CD4-positive, alpha-beta T cell treated with Interleukin-17A for 1 hour (primary cell): ENCODE data around the gene OCA2.
"Not testable (repeated sequence)": the region's sequence is repeated elsewhere in the genome, so short reads cannot be mapped to it uniquely, and the experiment has no call there.

ENCODE experiments used
- DNase-seq: peaks from one replicate; pipeline ENCODE4 v3.0.0-alpha.2; 2020

The OCA2 gene

DNA sequence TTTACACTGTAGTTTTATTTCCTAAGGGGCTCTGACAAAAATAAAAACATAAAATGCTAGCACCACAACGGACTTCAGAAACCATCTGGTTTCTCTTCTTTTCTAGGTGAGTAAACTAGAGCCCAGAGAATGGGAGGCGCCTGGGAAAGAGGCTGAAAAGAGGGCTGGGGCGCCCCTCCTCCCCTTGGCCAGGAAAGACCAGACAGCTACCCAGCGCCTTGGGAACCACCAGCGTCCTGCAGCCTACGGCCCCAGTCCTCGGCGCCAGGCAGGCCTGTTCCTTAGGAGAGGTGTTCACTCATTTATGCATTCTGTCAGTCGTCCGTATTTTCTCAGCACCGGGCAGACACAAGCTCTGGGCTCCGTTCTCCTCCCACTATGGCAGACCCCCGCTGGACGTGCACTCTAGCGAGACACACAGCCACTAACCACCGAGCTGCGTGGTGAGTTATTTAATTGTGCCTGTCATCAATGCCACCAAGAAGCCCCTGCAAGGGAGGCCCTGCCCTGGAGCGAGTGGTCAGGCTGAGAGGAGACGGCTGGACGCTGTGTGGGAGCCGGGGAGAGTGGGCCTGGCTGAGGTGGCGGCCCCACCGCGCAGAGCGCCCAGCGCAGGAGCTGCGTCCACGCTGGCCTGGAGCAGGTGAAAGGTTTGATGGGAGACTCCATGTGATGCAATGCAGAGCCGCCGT, 294.4 kb downstream of the OCA2 start:
- no peak for DNase-seq

- no peak for DNase-seq
These were observed 300.3 kb downstream of the OCA2 start for GRCh38 chr15:27798807-27799206.

DNA sequence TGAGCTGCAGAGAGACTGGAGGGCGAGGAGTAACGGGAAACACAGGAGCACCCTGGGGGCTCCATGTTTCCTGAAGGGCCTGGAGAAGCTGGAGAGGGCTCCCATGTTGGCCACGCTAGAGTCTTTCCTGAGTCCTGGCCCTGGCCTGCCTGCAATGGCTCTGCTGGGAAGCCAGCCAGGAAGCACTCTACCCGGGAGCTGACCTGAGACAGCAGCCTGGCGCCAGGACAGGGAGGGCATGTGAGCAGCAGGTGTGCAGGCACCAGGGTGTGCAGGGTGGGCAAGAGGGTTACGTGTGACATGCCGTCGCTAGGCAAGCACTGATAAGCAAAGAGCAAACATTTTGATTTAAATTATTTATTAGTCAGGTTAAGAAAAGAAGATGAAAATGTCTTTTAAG, 301.4 kb downstream of the OCA2 start:
- no peak for DNase-seq

DNA sequence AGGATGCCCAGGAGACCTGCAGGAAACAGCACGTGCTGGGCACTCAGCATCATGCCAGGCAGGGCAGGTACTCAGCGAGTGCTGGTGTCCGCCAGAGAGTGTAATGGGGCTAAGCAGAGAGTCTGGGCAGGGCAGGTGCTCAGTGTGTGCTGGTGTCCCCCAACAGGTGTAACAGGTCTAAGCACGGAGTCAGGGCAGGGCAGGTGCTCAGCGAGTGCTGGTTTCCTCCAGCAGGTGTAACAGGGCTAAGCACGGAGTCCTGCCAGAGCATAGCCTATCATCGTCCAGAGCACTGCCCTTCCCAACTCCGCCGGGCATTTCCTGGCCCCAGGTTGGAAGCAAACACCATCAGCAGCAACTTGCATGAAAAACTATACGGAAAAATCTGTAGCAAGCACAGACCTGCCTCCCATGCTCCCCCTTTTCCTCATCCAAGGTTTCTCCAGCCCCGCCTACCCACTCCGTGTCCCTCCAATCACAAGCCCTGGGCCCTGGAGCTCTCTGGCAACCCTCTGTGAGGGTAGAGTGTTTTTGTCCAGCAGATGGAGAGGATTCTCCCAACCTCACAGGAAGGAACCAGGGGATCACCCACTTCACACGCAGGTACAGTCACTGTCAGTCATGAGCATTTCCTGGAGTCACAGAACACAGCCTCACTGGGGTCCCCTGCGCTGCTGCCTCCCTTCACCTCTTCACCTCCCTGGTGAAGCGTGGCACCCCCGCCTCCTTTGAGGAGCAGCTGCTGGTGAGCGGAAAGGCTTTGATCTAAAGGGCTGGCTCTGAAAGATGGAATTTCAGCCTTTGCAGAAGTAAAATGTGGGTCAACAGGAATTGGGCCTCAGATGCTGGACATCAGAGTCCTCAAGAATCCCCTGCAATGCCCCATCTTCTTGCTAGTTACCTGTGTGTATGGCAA, 302.5 kb downstream of the OCA2 start:
- no peak for DNase-seq

- no peak for DNase-seq
These were observed 306.3 kb downstream of the OCA2 start for GRCh38 chr15:27792756-27793264.

GRCh38 chr15:27790270-27790669, 308.8 kb downstream of the OCA2 start:
- DNase-seq: no peak

- DNase-seq: no peak
These were observed 311.2 kb downstream of the OCA2 start for GRCh38 chr15:27787931-27788330.

DNA sequence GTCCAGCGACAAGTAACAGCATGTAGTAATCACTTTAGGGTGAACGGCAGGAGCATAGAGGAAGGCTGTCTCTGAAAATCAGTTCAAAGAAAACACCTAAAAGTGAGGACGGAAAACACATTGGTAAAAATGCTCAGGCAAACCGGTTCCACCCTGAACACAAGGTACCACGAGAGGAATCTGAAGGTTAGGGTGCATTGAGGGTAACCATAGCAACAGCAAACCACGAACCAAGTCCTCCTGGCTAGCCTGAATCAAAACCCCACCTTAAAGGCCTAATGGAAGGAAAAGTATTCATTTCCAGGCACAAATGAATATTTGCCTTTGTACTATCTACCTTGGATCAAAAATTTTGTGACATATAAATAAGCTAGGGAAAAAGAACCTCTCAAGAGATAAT, 315.0 kb downstream of the OCA2 start:
- DNase-seq: no peak

- no peak for DNase-seq
These were observed 315.4 kb downstream of the OCA2 start for GRCh38 chr15:27783678-27784077.

DNA sequence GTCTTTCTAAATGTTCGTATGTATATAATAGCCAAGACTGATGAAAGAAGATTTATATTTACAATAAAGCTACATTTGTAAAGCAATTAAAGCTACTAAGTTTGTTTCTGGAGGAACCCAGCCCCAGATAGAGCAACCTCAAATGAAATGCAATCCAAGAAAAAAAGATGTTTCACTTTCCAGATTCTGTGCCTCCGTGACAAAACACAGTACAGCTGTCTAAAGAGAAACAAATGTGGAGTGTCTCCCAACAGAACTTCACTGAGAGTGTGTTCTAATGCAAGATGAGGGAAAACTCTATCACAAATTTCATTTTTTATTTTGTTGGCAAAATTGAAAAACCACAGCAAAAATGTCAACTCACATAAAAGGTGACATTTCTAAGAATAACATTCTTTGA, 317.0 kb downstream of the OCA2 start:
- no peak for DNase-seq

- no peak for DNase-seq
These were observed 322.6 kb downstream of the OCA2 start for GRCh38 chr15:27776501-27776900.

- no peak for DNase-seq
These were observed 324.5 kb downstream of the OCA2 start for GRCh38 chr15:27774638-27775037.

- no peak for DNase-seq
These were observed 324.9 kb downstream of the OCA2 start for GRCh38 chr15:27774191-27774590.

GRCh38 chr15:27771892-27772291, 327.2 kb downstream of the OCA2 start:
- DNase-seq: no peak

DNA sequence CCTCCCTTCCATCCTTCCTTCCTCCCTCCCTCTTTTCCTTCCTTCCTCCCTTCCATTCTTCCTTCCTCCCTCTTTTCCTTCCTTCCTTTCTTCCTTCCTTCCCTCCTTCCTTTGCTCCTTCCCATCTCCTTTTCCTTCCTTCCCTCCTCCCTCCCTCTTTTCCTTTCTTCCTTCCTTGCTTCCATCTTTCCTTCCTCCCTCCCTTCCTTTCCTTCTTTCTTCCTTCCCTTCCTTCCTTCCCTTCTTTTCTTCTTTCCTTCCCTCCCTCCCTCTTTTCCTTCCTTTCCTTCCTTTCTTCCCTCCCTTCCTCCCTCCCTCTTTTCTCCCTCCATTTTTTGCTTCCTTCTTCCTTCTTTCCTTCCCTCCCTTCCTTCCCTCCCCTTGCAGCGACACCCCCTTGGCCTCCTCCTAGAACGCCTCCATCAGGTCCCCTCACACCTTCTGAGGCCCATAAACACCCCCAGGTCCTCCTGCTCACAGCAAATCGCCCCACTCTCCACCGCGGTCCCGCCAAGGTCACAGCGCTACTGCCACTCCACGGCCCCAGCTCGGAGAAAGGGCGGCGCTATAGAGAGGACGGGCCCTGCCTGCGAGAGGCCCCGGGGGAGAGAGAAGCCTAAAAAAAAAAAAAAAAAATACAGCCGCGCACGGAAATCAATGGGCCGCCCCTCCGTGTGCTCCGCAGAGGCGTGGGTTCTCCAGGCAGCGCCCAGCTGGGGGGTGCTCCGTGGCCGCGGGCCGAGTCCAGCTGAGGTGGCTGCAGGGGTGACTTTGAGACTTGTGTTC, 328.2 kb downstream of the OCA2 start:
- DNase-seq: no peak

GRCh38 chr15:27770086-27770607, 329.0 kb downstream of the OCA2 start:
- no peak for DNase-seq

DNA sequence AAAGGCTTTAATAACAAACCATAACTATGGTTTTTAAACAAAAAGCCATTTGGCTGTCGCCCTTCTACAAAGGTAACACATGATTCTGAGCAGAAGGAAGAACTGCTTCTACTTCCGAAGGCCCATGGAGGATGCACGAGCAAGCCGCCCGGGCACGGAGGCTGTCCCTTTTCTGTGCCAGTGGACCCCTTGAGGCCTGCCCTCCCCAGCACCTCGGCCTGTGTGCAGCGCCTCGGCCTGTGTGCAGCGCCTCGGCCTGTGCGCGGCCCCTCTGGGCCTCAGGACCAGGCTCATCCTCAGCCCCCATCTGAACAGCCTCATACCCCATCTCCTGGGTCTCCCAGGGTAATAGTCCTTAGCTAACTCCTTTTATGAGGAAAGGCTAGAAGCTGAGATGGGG, 329.5 kb downstream of the OCA2 start:
- DNase-seq: no peak

DNA sequence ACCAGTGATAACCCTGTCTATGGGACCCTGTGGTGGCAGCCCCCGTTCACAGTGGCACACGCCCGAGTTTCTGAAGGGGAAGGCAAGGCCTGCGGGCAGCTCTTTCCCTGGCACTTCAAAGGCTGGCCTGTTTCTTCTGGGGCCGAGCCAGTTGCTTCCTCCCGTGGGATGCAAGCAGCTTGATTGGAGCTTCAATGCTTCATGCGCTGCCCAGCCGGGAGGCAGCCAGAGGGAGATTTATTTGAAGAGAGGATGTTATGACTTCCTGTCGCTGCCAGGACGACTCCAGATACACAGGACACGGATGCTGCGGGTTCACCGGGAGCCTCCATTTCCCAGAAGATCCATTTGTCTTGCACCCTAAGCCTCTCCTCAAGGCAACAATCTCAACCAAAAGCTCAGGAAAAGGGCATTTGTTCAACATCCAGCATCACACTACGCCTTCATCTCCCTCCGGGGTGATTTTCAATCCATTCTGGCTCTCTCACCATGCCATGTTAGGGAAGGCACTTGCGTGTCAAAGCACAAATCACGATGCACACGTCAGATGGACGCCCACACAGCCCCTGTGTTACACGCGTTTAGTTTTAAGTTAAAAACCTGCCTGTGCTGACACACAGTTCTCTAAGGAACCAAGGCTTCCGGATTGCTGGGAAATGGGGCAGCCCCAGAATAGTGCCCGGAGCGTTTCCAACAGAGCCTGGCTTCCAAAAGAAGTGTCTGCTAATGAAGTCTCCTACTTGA, 330.2 kb downstream of the OCA2 start:
- DNase-seq: no peak

- DNase-seq: no peak
These were observed 331.0 kb downstream of the OCA2 start for GRCh38 chr15:27767918-27768640.

DNA sequence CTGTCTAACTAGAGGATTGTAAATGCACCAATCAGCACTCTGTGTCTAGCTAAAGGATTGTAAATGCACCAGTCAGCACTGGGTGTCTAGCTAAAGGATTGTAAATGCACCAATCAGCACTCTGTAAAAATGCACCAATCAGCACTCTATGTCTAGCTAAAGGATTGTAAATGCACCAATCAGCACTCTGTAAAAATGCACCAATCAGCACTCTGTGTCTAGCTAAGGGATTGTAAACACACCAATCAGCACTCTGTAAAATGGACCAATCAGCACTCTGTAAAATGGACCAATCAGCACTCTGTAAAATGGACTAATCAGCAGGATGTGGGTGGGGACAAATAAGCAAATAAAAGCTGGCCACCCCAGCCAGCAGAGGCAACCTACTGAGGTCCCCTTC, 331.7 kb downstream of the OCA2 start:
- not testable (repeated sequence) for DNase-seq

- DNase-seq: no peak
These were observed 334.8 kb downstream of the OCA2 start for GRCh38 chr15:27764339-27764738.

- no peak for DNase-seq
These were observed 335.6 kb downstream of the OCA2 start for GRCh38 chr15:27763514-27763913.
